GM06990 (cell line): Measurements from ENCODE around the gene CA9.
"Not testable (repeated sequence)": the region's sequence is repeated elsewhere in the genome, so short reads cannot be mapped to it uniquely, and the experiment has no call there.

Source experiments
- DNase-seq: peaks from one replicate; pipeline ENCODE4 v3.0.0-alpha.2; 2011; ENCODE audit not compliant: insufficient read length; ENCODE audit errors: extremely low read depth
- H3K27me3 ChIP-seq: replicated peaks from 2 replicates; pipeline ENCODE4 v1.6.0; 2011; ENCODE audit warnings: low read length; ENCODE audit not compliant: control insufficient read depth, insufficient read depth
- H3K36me3 ChIP-seq: 2 replicates; pipeline ENCODE4 v1.5.1; 2011; ENCODE audit warnings: low read length; ENCODE audit not compliant: control insufficient read depth, insufficient read depth
- H3K4me3 ChIP-seq: replicated peaks from 2 replicates; pipeline ENCODE4 v1.5.1; 2011; ENCODE audit warnings: low read depth, mild to moderate bottlenecking, control low read depth, low read length
- TF ChIP-seq, protein P1 (sequence below): IDR thresholded peaks from 2 replicates; pipeline ENCODE4 v1.5.1; 2011; ENCODE audit warnings: low read length, control low read depth, mild to moderate bottlenecking, inconsistent platforms; ENCODE audit not compliant: insufficient read depth, poor library complexity, severe bottlenecking

CA9 gene

DNA sequence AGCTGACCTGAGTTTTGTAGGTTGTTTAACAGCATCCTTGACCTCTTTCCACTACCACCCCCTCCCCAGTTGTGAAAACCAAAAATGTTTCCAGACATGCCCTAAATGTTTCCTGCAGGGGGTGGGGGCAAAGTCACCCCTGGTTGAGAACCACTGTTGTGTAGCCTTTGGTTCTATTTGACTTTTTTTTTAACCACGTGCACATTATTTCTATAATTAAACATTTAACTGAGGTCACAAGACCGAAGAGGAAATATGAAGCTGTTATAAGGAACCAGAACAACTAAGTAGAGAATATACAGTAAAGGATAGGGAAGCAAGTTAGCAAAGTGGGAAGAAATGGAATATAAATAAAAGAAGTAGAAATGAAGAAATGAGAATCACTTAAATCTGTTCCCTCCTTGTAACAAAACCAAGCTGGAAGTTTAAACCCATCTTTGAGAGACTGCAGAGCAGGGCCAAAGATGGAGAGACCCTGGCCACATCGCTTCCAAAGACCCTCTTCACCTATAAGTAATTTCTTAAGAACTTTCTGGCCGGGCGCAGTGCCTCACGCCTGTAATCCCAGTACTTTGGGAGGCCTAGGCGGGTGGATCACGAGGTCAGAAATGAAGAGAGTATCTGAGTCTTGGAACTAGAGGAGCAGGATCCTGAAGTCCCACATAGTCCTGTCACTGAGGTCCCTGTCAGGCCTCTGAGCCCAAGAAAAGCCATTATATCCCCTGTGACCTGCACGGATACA is 37.4 kb upstream of the CA9 start:
- H3K27me3 ChIP-seq: no peaks in the 10 kb centered on the region
- H3K4me3 ChIP-seq: no peak overlapping the region
- no peaks in the 10 kb centered on the region for H3K36me3 ChIP-seq
- no peak for DNase-seq
- TF ChIP-seq, protein P1, sequence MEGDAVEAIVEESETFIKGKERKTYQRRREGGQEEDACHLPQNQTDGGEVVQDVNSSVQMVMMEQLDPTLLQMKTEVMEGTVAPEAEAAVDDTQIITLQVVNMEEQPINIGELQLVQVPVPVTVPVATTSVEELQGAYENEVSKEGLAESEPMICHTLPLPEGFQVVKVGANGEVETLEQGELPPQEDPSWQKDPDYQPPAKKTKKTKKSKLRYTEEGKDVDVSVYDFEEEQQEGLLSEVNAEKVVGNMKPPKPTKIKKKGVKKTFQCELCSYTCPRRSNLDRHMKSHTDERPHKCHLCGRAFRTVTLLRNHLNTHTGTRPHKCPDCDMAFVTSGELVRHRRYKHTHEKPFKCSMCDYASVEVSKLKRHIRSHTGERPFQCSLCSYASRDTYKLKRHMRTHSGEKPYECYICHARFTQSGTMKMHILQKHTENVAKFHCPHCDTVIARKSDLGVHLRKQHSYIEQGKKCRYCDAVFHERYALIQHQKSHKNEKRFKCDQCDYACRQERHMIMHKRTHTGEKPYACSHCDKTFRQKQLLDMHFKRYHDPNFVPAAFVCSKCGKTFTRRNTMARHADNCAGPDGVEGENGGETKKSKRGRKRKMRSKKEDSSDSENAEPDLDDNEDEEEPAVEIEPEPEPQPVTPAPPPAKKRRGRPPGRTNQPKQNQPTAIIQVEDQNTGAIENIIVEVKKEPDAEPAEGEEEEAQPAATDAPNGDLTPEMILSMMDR: no peak

GRCh38 chr9:35636877-35637246 is 36.9 kb upstream of the CA9 start:
- H3K27me3 ChIP-seq: not testable (repeated sequence)

DNA sequence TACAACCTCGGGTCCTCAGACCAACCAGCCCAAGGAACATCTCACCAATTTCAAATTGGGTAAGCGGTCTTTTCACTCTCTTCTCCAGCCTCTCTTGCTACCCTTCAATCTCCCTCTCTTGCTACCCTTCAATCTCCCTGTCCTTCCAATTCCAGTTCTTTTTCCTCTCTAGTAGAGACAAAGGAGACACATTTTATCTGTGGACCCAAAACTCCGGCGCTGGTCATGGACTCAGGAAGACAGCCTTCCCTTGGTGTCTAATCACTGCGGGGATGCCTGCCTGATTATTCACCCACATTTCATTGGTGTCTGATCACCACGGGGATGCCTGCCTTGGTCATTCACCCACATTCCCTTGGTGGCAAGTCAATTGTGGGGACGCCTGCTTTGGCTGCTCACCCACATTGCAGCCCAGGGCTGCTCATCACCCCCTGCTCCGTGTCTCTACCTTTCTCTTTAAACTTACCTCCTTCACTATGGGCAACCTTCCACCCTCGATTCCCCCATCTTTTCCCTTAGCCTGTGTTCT is 36.2 kb upstream of the CA9 start:
- H3K4me3 ChIP-seq, DNase-seq, H3K36me3 ChIP-seq: not testable (repeated sequence)

More at GRCh38 chr9:35636877-35637246, 36.9 kb upstream of the CA9 start:
- not testable (repeated sequence) for H3K4me3 ChIP-seq, H3K36me3 ChIP-seq, DNase-seq

DNA sequence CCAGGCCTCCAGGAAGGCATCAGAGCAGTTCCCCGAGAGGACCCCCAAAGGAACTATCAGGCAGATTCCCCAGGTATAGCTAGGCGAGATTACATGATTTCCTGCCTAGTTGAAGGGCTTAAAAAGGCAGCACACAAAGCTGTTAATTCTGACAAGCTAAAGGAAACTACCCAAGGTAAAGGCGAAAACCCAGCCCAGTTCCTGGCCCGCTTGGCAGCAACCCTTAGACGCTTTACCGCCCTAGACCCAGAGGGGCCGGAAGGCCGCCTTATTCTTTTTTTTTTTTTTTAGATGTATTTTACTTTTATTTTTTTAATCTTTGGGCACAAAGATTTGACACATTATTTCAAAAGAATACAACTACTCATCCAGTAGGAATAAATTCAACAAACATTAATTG is 35.0 kb upstream of the CA9 start:
- not testable (repeated sequence) for DNase-seq, H3K4me3 ChIP-seq, H3K27me3 ChIP-seq, H3K36me3 ChIP-seq

More for the DNA sequence above, 36.2 kb upstream of the CA9 start:
- not testable (repeated sequence) for H3K27me3 ChIP-seq

DNA sequence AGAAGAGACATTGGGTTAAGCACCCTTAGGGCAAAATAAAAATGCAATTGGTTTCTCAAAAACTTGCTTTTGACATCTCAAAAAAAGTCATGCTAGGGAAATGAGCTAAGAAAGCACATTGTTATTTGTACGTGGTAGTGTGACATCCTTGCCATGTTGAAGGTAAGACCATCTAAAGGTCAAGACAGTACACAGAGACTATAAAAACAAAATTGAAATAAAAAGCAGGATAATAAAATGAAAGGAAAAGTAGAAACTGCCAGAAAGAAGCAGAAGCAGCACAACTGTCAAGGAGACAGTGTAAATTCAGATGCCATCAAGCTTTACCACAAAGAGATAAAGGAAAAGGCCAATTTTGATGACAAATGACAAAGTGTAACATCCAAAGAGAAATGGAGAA is 34.5 kb upstream of the CA9 start:
- not testable (repeated sequence) for H3K36me3 ChIP-seq, H3K27me3 ChIP-seq

GRCh38 chr9:35639631-35640030 is 34.1 kb upstream of the CA9 start:
- TF ChIP-seq, protein P1: no peak

More for the DNA sequence above, 34.5 kb upstream of the CA9 start:
- not testable (repeated sequence) for H3K4me3 ChIP-seq, DNase-seq

GRCh38 chr9:35640431-35640830 is 33.3 kb upstream of the CA9 start:
- DNase-seq, H3K27me3 ChIP-seq, H3K4me3 ChIP-seq, H3K36me3 ChIP-seq: not testable (repeated sequence)

More at GRCh38 chr9:35639631-35640030, 34.1 kb upstream of the CA9 start:
- no peak for DNase-seq
- Histone ChIP-seq H3K4me3 (no peak overlapping the region), H3K27me3 (no peaks in the 10 kb centered on the region), H3K36me3 (no peaks in the 10 kb centered on the region; the same call in 1 of the 2 replicates)

GRCh38 chr9:35641478-35641877 is 32.2 kb upstream of the CA9 start:
- not testable (repeated sequence) for H3K27me3 ChIP-seq, DNase-seq, H3K36me3 ChIP-seq, H3K4me3 ChIP-seq

DNA sequence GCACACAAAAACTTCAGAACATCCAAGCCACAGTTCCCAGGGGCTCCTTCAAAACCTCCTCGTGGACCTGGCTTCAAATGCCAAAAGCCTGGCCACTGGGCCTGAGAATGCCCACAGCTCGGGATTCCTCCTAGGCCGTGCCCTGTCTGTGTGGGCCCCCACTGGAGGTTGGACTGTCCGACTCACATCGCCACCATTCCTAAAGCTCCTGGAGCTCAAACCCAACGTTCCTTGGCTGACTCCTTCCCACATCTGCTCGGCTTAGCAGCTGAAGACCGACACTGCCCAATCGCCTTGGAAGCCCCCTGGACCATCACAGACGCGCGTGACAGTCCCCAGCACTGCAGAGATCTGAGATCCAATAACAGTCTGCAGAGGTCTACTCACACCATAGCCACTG is 30.7 kb upstream of the CA9 start:
- TF ChIP-seq, protein P1: no peak
- no peak for DNase-seq
- no peaks in the 10 kb centered on the region for H3K27me3 ChIP-seq
- H3K36me3 ChIP-seq: no peaks in the 10 kb centered on the region; the same call in 1 of the 2 replicates
- H3K4me3 ChIP-seq: no peak overlapping the region

DNA sequence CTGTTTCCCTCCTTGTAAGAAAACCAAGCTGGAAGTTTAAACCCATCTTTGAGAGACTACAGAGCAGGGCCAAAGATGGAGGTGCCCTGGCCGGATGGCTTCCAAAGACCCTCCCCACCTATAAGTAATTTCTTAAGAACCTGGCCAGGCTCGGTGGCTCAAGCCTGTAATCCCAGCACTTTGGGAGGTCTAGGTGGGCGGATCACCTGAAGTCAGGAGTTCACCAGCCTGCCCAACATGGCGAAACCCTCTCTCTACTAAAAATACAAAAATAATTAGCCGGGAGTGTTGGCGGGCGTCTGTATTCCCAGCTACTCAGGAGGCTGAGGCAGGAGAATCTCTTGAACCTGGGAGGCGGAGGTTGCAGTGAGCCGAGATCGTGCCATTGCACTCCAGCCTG is 28.0 kb upstream of the CA9 start:
- not testable (repeated sequence) for DNase-seq, H3K36me3 ChIP-seq, H3K27me3 ChIP-seq
- peak overlapping the region; percentile 72 for H3K4me3 ChIP-seq
